HG03571 (cell line): ENCODE measurements around the gene KLC4.
"Not testable (repeated sequence)": the region's sequence is repeated elsewhere in the genome, so short reads cannot be mapped to it uniquely, and the experiment has no call there.

ENCODE experiments used
- ATAC-seq: cut with Tn5 transposase; IDR thresholded peaks from one replicate; pipeline ENCODE4 v1.9.1; 2021; ENCODE audit not compliant: unreplicated experiment

The KLC4 gene

DNA sequence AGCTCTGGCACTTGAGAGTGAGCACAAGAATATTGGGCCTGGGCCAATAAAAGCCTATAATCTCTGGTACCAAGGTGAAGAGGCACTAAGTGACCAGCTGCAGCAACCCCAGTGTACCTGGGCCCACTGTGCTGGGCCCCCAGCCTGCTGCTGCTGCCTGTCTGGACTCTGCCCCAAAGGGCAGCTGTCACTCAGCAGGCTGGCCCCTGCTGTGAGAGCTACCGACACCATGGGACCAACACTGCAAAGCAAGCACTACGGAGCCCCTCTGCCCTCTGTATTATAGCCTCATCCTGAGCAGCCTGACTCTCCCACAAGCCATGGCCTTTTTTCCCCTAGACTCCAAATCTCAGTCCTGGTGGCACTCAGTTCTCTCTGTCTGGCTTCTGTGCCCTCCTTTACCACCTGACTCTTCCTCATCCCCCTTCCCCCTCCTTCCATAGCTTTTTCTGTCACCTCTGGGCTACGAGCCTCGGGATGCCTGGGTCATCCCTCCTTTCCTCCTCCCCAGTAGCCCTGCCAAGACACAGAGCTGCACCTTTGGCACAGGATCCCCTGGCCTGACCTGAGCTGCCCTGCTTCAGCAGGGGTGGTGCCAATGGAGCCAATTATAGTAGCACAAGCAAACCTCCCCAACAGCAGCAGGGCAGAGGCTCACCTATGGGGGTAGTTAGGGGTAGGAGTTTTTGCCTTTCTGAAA, 23.8 kb upstream of the KLC4 start:
- ATAC-seq = no peak

DNA sequence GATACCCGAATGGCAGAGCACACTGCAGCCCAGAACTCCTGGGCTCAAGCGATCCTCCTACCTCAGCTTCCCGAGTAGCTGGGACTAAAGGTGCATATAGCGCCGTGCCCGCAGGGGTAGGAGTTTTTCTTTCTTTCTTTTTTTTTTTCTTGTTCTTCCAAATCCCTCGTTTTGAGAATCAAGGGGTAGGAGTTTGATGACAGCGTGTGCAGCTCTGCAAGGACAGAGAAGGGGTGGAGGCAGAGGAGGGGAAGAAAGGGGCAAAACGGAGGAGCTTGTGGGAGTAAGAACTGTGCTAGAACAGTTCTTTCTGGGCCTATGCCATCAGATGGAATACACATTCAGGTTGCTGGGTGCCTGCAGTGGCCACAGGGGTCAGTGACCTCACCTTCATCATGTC, 22.7 kb upstream of the KLC4 start:
- ATAC-seq = no peak

DNA sequence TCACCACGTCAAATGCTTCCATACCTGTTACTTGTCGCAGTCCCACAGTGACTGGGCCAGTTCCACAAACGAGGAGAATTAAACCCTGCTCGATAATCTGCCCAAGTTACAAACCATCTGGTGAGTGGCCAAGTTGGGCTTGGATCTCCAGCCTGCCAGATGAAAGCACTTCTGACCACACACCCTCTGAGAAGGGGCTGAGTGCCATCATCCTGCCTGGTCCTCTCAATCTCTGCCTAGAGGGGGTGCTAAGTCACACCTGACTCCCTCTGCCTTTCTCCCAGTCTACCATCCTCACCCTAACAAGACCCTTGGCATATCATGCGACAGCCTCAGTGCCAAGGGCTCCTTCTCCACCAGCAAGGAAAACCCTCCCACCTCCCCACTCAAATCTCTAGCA, 22.2 kb upstream of the KLC4 start:
- no peak for ATAC-seq

DNA sequence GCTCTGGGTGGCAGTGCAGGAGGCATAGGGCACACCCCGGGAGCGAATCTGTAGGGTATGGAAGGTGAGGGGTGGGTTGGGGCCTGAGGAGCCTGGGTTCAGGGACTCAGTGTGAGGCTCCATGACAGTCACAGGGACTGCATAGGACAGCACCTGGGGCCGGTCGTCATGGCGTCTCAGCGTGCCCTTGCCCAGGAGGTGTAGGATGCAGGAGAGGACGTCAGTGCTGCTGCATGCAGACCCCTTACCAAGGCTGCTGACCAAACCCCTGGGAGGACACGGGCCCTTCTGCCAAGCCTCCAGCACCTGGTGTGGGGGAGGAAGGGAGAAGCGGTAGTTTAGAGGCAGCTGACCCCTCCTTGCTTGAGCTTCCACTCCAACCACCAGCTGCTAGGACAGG, 21.7 kb upstream of the KLC4 start:
- no peak for ATAC-seq

DNA sequence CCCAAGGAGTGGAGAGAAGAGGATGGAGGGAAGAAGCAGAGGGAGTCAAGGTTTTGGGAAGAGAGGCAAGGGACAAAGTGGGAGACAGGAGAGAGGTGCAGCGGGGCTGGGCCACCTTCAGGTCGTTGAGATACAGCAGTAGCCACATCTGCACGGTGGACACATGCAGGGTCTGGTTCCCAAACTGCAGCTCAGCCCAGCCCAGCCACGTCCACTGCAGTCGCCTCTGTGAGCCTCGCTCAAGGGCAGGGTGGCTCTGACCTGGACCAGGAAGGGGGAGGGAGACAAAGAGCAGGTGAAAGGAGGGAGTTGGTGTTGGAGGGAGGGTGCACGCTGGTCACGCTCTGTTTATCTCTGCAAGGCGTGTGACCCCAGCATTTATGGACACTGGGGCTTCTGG, 20.7 kb upstream of the KLC4 start:
- no peak for ATAC-seq

DNA sequence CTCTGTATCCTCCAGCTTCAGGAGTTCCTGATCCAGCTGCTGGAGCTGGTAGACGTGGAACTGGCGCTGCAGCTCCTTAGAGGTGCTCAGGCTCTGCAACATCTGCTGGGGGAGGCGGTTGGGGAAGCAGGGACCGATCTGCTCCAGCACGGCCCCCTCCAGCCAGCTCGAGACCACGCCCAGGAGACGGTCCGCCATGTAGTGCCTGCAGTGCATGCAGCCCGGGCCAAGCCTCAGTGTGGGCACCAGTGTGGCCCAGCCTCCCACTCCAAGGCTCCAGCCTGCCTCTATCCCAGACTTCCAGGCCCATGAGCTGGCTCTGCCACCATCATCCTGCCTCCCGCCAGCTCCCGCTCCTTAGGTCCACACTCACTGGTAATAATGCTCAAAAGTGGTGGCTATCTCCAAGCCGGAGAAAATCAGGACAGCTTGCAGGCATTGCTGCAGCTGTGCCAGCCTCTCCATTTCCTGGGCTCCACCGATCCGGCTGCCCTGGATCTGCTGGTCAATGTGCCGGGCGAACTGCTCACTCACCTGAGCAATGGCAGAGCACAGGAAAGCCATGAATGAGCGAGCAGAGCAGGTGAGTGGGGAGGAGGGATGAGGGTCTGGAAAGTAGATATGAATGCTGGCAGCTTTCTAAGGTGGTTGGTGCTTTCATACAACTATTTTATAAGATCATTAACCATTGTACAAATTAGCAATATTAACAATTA, 18.7 kb upstream of the KLC4 start:
- no peak for ATAC-seq

DNA sequence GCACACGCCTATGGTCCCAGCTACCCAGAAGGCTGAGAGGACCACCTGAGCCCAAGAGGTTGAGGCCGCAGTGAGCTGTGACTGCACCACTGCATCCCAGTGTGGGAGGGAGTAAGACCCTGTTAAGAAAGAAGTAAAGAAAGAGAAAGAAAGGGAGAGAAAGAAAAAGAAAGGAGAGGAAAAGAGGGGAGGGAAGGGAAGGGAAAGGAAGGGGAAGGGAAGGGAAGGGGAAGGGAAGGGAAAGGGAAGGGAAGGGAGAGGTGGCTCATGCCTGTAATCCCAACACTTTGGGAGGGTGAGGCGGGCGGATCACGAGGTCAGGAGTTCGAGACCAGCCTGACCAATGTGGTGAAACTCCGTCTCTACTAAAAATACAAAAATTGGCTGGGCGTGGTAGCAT, 18.0 kb upstream of the KLC4 start:
- ATAC-seq = not testable (repeated sequence)

DNA sequence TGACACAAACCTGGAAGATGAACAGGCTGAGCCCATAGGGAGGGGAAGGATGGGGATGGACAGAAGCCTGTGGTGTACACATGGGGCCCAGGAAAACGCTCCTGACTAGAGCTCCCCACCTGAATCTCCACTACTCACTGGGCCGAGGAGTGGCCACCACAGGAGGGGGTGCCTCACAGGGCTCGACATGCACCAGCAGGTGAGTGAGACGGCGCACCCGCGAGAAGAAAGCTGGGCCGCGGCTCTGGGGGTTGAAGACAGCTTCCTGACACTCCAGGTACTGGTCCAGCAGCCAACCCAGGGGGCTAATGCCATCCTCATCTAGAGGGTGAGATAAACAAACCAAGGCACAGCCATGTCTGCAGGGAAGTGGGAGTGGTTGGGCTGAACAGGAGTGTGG, 16.1 kb upstream of the KLC4 start:
- no peak for ATAC-seq

DNA sequence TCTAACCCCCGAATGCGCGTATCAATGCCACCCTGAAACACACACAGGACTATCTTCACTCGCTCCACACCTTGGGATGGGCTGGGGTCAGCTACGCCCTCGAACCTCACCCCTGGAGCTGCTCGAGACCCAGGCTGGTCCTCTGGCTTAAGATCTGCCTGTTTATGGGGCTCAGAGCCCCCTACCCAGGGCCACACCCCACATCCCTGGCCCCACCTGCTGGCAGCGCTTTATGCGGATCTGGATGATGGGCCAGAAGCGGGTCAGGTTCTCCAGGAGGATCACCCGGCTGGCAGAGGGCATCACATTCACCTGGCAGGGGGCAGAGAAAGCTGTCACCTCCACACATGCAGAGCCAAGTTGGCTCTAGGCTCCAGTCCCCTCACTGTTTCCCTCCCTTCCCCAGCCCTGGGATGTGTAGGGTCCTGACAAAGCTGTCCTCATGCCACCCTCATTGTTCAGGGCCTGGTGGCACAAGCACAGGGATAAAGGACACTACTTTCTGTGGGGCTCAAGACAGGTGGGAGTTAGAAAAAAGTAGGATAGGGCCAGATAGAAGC, 14.0 kb upstream of the KLC4 start:
- no peak for ATAC-seq

DNA sequence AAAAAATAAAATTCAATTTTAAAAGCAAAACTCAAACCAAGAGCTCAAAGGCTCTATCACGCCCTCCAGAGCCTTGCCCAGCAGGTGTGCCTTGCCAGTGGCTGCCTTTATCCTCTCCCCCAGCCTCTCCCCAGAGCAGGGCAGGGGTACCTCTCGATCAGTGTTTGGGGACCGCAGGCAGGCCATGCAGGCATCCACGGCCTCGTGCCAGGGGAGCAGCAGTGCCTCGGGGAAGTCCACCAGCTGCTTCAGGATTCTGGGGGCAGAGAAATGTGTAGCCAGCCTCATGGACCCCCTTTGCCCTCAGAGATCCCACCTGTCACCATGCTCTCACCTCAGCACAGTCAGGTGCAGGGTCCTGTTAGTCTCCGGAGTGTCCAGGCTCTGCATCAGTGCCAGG, 11.4 kb upstream of the KLC4 start:
- ATAC-seq = no peak

DNA sequence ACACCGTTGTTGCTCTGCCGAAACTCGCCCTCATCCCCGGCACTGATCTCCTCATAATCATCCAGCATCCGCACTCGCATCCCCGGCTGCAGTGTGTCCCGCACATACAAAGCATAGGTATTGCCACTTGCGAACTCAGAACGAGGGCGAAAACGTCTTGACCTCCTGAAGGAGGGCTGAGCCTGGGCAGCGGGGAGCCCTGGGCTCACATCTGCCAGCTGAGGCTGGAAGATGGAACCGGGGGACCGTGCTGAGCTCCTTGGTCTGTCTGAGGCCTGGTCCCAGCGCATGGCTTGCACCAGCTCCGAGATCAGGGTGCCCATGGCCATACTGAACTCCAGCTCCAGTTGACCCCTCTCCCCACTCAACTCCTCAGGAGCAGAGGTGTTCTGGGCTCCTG, 8.4 kb upstream of the KLC4 start:
- no peak for ATAC-seq

DNA sequence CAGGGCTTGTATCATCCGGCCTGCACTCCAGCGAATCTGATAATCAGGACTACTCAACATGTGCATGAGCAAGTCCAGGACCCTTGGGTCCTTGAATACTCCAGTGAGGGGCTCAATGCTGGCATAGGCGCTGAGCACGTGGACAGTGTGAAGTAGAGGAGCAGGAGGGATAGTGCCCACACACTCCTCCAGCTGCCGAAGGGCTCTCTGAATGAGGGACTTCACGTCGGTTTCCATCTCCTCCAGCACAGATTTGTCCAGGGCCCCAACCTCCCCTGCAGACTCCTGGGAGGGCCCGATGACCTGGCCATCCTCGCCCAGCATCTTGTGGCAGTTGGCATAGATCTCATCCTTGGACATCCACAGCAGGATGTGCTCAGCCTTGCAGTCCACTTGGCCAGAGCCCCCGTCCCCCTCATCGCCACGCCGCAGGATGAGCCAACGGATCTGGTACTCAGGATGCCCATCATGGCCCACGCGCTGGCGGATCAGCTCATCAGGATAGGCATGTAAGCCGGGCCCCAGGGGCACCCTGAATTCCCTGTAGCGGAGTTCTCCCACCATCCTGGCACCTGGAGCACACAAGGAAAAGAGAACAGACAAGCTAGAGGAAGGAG, 7.1 kb upstream of the KLC4 start:
- no peak for ATAC-seq

DNA sequence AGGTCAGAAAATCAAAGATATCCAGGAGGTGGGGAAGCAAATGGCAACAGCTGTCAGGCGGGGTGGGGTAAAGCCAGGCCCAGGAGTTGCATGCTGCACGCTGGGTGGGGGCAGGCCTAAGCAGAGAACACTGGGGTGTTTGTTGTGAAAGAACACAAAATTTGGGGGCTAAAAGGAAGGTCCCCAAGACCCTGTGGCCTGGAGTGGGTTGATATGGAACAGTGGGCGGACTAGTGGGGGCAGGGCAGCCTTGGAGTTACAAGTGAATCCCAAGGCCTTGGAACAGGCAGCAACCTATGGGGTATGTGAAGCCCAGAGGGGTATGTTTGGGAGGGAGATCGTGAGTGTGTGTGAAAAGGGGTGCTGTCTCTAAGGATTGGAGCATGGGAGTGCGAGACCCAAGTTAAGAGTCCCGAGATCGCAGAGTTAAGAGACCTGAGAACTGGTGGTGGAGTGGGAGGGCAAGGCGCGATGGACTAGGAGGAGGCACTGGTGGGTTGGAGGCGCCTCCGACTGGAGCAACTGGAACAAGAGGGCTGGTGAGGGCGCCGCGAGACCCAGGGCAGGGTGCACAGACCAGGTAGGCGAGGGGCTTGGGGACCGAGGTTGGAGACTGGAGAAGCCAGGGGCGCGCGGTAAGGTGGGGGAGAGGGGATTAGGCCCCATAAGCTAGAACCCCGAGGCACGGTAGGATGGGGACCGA, 6.4 kb upstream of the KLC4 start:
- no peak for ATAC-seq

DNA sequence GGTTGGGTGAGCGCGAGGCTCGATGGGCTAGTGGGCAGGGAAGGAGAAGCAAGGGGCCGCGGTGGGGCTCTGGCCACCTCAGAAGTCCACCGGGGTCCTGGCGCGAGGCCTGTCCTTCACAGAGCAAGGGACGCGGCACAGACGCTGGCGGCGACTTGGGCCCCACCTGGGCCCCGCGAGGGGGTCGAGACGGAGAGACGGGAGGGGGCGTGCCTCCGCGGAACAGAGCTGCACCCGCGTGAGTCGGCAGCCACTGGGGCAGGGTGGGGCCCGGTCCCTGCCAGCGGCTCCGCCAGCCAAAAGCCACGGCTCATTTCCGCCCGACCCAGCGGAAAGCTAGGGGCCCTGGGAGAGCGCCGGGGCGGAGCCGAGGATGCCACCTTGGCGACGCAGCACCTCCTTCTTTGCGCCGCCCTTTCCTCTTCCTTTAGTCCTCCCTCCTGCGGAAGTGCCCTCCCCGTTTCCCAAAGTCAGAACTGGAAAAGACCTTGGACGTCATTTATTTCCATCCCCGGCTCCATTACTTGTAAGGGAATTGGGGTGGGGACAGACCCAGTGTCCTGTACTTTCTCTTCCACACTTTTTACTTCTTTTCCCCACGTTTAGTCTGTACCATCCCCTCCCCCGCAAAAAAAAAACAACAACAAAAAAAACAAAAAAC, 5.8 kb upstream of the KLC4 start, which contains the start of gene CUL7:
Gene CUL7, minus strand, starts transcription at position 307 of the 661 bp plus-strand sequence. CDS start 1,063 bp downstream, outside the sequence.
- peak; percentile 69 for ATAC-seq

DNA sequence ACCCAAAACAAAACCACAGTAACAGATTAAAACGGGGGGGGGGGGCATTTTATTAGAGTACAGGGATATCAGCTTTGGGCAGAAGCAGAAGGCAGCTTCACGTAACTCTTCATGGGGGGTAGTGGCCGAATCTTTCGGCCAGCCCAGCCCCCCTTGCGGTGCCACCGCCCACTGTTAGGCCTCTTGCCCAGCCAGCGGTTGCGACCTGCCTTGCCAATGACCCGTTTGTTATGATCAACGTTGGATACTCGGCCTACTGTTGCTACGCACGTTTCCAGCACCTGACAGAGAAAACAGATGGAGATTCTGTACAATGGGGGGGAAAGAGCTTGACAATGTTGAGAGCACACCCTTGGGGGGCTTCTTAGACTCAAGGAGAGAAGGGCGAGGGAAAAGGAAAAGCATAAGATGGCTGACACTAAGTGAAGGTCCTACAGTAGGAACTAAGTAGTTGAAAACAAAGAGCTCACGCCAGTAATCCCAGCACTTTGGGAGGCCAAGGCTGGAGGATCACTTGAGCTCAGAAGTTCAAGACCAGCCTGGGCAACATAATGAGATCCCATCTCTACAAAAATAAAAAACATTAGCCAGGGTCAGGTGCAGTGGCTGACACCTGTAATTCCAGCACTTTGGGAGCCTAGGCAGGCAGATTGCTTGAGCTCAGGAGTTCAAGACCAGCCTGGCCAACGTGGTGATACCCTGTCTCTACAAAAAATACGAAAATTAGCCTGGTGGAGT, 5.1 kb upstream of the KLC4 start:
- no peak for ATAC-seq

DNA sequence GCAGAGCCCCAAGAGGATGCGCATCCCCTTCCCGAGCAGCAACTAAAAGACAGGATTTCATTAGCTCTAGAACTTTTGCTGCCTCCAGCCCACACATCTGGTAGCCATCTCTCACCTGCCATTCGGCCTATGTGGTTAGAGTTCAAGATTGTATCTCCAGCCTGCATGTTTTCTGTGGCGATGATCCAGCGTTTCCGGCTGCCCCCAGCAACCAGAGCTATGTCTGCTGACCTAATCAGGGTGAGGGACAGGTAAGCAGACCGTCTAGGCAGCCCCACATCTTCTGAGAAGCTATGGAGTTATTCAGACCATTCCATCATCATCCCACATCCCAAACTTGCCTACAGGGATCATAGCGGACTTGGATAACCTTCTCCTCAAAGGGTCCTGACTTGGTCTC, 3.5 kb upstream of the KLC4 start:
- ATAC-seq = no peak

DNA sequence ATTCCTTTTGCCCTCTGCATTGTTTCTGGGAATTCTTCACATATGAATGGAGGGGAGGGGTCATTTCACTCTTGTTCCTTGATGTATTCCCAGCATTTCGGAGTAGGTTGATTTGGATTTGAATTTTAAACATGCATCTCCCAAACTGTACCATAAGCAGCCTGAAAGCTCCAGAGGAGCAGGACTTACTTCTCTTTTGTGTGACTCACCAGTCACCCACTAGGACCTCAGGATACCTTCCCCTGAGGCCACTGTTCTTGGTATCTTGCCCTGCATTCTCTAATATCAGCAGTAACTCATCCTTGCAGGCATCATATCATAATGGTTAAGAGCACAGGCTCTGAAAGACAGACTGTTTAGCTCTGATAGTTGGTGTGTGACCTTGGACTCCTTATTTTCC, 900 bp upstream of the KLC4 start:
- ATAC-seq = no peak

DNA sequence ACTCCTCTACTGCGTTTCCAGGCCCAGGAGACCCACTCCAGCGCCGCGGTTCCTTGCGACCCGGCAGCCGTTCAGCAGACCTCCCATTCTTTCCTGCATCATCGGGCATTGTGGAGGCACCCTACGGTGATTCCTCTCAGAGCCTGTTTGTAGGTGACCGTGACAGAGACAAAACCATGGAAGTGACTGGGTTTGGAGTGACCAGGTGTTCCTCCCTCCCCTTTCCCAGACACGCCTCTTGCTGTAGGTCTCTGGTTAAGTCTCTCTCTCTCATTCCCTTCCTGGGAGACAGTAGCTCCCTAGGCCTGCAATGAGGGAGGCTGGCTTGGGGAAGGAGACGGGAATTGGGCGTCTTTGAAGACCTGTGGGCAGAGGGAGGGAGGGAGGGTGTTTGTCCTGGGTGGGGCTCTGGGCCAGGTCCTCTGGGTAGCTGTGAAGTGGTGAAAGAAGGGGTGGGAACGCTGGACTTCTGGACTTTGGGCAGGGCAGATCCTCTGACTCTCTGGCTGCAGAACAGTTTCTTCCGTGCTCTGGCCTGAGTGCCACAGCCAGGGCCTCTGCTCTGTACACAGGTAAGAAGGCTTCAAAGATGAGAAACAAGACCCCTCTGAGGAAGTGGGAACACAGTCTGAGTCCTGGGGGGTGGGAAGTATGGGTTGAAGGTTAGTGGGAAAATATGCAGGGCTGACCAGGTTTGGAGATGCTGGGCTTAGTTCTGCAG, 763 bp downstream of the KLC4 start:
- ATAC-seq = no peak
